IMR-90 (cell line): ENCODE results near the gene VIPR1.

Experiments
- BHLHE40 ChIP-seq: fragments of 150-350 bp; IDR thresholded peaks from 2 replicates; pipeline ENCODE4 v1.6.1; 2016; ENCODE audit warnings: mild to moderate bottlenecking, low read depth, low read length
- CEBPB ChIP-seq: IDR thresholded peaks from 2 replicates; pipeline ENCODE4 v1.6.1; 2012; ENCODE audit warnings: low read depth, low read length, improper control_type of control experiment
- CHD1 ChIP-seq: IDR thresholded peaks from 2 replicates; pipeline ENCODE4 v1.6.1; 2012; ENCODE audit warnings: low read depth, low read length, improper control_type of control experiment
- CTCF ChIP-seq: conservative IDR thresholded peaks from 2 replicates; pipeline ENCODE4 v1.5.1; 2012; ENCODE audit warnings: mild to moderate bottlenecking, low read depth, low read length, improper control_type of control experiment
- ELK1 ChIP-seq: fragments of 150-350 bp; IDR thresholded peaks from 2 replicates; pipeline ENCODE4 v1.6.1; 2016; ENCODE audit warnings: low read depth, mild to moderate bottlenecking, low read length, moderate library complexity, borderline replicate concordance
- FOS ChIP-seq: fragments of 150-350 bp; IDR thresholded peaks from 2 replicates; pipeline ENCODE4 v1.6.1; 2016; ENCODE audit warnings: low read depth, low read length
- MAFK ChIP-seq: IDR thresholded peaks from 2 replicates; pipeline ENCODE4 v1.6.1; 2012; ENCODE audit warnings: low read depth, low read length, improper control_type of control experiment
- MXI1 ChIP-seq: IDR thresholded peaks from 2 replicates; pipeline ENCODE4 v1.6.1; 2012; ENCODE audit warnings: low read depth, mild to moderate bottlenecking, low read length, moderate library complexity, borderline replicate concordance
- NFE2L2 ChIP-seq: fragments of 150-350 bp; IDR thresholded peaks from 2 replicates; pipeline ENCODE4 v1.6.1; 2016; ENCODE audit warnings: low read depth, mild to moderate bottlenecking, low read length
- POLR2A ChIP-seq: IDR thresholded peaks from 2 replicates; pipeline ENCODE4 v1.6.1; 2012; ENCODE audit warnings: mild to moderate bottlenecking, low read depth, low read length
- RAD21 ChIP-seq: IDR thresholded peaks from 2 replicates; pipeline ENCODE4 v1.6.1; 2012; ENCODE audit warnings: low read length, improper control_type of control experiment
- RFX5 ChIP-seq: IDR thresholded peaks from 2 replicates; pipeline ENCODE4 v1.8.0; 2012; ENCODE audit warnings: low read depth, mild to moderate bottlenecking, low read length, moderate library complexity
- SMC3 ChIP-seq: fragments of 150-350 bp; IDR thresholded peaks from 2 replicates; pipeline ENCODE4 v1.6.1; 2016; ENCODE audit warnings: low read depth, mild to moderate bottlenecking, antibody characterized with exemption, low read length, moderate library complexity
- USF2 ChIP-seq: fragments of 150-350 bp; IDR thresholded peaks from 2 replicates; pipeline ENCODE4 v1.6.1; 2017; ENCODE audit warnings: mild to moderate bottlenecking, antibody characterized with exemption, low read length, low read depth

GRCh38 chr3:42526616-42527367 is 24.3 kb downstream of the VIPR1 start:
- TF ChIP-seq POLR2A (no peak), CHD1 (no peak), CTCF (no peak), RFX5 (no peak), SMC3 (no peak), ELK1 (no peak), CEBPB (no peak), NFE2L2 (no peak), RAD21 (no peak), BHLHE40 (no peak), MXI1 (no peak), MAFK (no peak), FOS (no peak), USF2 (no peak)
